ENCODE measurements around the gene NEGR1. TPM values are rescaled to one million over a fixed set of nuclear protein-coding genes. Genes with fewer than 3 reads are reported as not detected.

The NEGR1 gene
- total and polyA plus RNA-seq, 9 of the 15 experiments (the other 6 are each of a cell fraction or from before 2014, with no cell fraction given), result not detected

- no peaks in the 10 kb centered on the region for H3K9me3 ChIP-seq (replicated peaks; ENCODE audit: control insufficient read depth, insufficient read depth, low read depth, low read length)
- ChIA-PET POLR2A (no interaction called here), CTCF (ENCODE audit: low intra/inter-chr PET ratio) (no interaction called here)
- H3K36me3 ChIP-seq (ENCODE audit: control insufficient read depth, insufficient read depth, low read length), result no peaks in the 10 kb centered on the region
- no peaks in the 10 kb centered on the region for H3K9me1 ChIP-seq (ENCODE audit: control insufficient read depth, insufficient read depth, low read length)
- in situ Hi-C loops (cut with MboI) (no loop called here), intact Hi-C loops (cut with micrococcal nuclease) (no loop called here)
- H3K4me2 ChIP-seq (ENCODE audit: insufficient read depth, low read length), result no peak overlapping the region
- no peaks in the 10 kb centered on the region for H3K27me3 ChIP-seq (ENCODE audit: control insufficient read depth in 2 of 2, insufficient read depth in 2 of 2, low read length in 2 of 2)
- H3K9ac ChIP-seq (ENCODE audit: insufficient read depth in 1 of 2, low read depth in 2 of 2, low read length in 2 of 2), result no peak overlapping the region
- no peak for TF ChIP-seq SMC3 (conservative IDR thresholded peaks at IDR 0.05; ENCODE audit: insufficient read depth, low read depth, low read length)
- no peak for TF ChIP-seq TCF7L2 (IDR thresholded peaks at IDR 0.05; ENCODE audit: low read depth, low read length)
- TF ChIP-seq ETV1 (tag; conservative IDR thresholded peaks at IDR 0.05; ENCODE audit: low read depth), result no peak
- no peak for TF ChIP-seq ZNF511 (CRISPR knock-in tag; IDR thresholded peaks at IDR 0.05)
- TF ChIP-seq TBL1XR1 (IDR thresholded peaks at IDR 0.05; ENCODE audit: low read length in 2 of 2), result no peak
- no peak for TF ChIP-seq ZNF232 (CRISPR knock-in tag; IDR thresholded peaks at IDR 0.05)
- TF ChIP-seq, protein P1, sequence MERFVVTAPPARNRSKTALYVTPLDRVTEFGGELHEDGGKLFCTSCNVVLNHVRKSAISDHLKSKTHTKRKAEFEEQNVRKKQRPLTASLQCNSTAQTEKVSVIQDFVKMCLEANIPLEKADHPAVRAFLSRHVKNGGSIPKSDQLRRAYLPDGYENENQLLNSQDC (CRISPR knock-in tag; IDR thresholded peaks at IDR 0.05), result no peak
- no peak for TF ChIP-seq POU5F1 (IDR thresholded peaks at IDR 0.05; ENCODE audit: borderline replicate concordance, low read depth, low read length, partially characterized antibody)
- no peak for TF ChIP-seq CHD2 (IDR thresholded peaks at IDR 0.05; ENCODE audit: low read depth, low read length)
- no peak for TF ChIP-seq NBN (IDR thresholded peaks at IDR 0.05; ENCODE audit: low read depth)
- no peak for TF ChIP-seq SMARCB1 (IDR thresholded peaks at IDR 0.05; ENCODE audit: insufficient read length, low read depth)
- no peak for TF ChIP-seq ZHX1 (conservative IDR thresholded peaks at IDR 0.05; ENCODE audit: low read length)
- no peak for TF ChIP-seq ZBTB2 (IDR thresholded peaks at IDR 0.05)
- no peak for TF ChIP-seq NRF1 (conservative IDR thresholded peaks at IDR 0.05 in 1 of 2, IDR thresholded peaks at IDR 0.05 in 1 of 2)
- no peak for TF ChIP-seq SMAD3 (CRISPR knock-in tag; conservative IDR thresholded peaks at IDR 0.05)
- H4K20me1 ChIP-seq (replicated peaks; ENCODE audit: control insufficient read depth, insufficient read depth, low read length), result no peaks in the 10 kb centered on the region
- H3K27ac ChIP-seq (ENCODE audit: extremely low read depth, low read depth, low read length), result no peak overlapping the region
- 0% methylated on average over 3 of the region's 3 CpGs for WGBS (ENCODE audit: insufficient coverage, low coverage, missing lambda C conversion rate)
- H3K4me1 ChIP-seq (replicated peaks in 1 of 2; ENCODE audit: control insufficient read depth in 2 of 2, insufficient read depth in 2 of 2, low read length in 2 of 2), result no peaks in the 10 kb centered on the region
- ATAC-seq, result no peak
- no peak overlapping the region for H3K4me3 ChIP-seq
- DNase-seq (ENCODE audit: extremely low read depth in 1 of 4, low spot score in 3 of 4), result no peak
- H2AFZ ChIP-seq (ENCODE audit: low read depth, low read length), result no peak overlapping the region
- no peak for FAIRE-seq
- no TSS peak for BruUV-seq (replicated peaks)
- no peaks in the 10 kb centered on the region for H3K79me2 ChIP-seq (ENCODE audit: control insufficient read depth, insufficient read depth, low read length)
Measured at GRCh38 chr1:71618766-71619530, 663.4 kb downstream of the NEGR1 start.
